ENCODE data around the gene BCL6. TPM values are rescaled to one million over a fixed set of nuclear protein-coding genes. Genes with fewer than 3 reads are reported as not detected.

The BCL6 gene
- total RNA-seq, 4 donors from 2014 or later = 193 to 441 (median 282) TPM

- WGBS, 2 donors = 63 to 65% methylated on average over 6 of the region's 6 CpGs
- intact Hi-C loops (cut with DNase I; ENCODE audit: low total_unique reads) = no loop called here
- DNase-seq (ENCODE audit: low spot score in 2 of 2) = peak in 1 of 2 donors; percentile 39
- TF ChIP-seq, protein P1, sequence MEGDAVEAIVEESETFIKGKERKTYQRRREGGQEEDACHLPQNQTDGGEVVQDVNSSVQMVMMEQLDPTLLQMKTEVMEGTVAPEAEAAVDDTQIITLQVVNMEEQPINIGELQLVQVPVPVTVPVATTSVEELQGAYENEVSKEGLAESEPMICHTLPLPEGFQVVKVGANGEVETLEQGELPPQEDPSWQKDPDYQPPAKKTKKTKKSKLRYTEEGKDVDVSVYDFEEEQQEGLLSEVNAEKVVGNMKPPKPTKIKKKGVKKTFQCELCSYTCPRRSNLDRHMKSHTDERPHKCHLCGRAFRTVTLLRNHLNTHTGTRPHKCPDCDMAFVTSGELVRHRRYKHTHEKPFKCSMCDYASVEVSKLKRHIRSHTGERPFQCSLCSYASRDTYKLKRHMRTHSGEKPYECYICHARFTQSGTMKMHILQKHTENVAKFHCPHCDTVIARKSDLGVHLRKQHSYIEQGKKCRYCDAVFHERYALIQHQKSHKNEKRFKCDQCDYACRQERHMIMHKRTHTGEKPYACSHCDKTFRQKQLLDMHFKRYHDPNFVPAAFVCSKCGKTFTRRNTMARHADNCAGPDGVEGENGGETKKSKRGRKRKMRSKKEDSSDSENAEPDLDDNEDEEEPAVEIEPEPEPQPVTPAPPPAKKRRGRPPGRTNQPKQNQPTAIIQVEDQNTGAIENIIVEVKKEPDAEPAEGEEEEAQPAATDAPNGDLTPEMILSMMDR (IDR thresholded peaks at IDR 0.05) = no peak
- TF ChIP-seq POLR2A (IDR thresholded peaks at IDR 0.05) = no peak
- H3K4me3 ChIP-seq (ENCODE audit: low read depth, poor library complexity, severe bottlenecking) = no peak overlapping the region
Observed at GRCh38 chr3:187777331-187777941, 32.2 kb upstream of the BCL6 start.

- WGBS, 2 donors = 48 to 50% methylated on average over 1 of the region's 1 CpG
- intact Hi-C loops (cut with DNase I; ENCODE audit: low total_unique reads) = no loop called here
Observed at GRCh38 chr3:187775549-187775948, 30.3 kb upstream of the BCL6 start.

DNA sequence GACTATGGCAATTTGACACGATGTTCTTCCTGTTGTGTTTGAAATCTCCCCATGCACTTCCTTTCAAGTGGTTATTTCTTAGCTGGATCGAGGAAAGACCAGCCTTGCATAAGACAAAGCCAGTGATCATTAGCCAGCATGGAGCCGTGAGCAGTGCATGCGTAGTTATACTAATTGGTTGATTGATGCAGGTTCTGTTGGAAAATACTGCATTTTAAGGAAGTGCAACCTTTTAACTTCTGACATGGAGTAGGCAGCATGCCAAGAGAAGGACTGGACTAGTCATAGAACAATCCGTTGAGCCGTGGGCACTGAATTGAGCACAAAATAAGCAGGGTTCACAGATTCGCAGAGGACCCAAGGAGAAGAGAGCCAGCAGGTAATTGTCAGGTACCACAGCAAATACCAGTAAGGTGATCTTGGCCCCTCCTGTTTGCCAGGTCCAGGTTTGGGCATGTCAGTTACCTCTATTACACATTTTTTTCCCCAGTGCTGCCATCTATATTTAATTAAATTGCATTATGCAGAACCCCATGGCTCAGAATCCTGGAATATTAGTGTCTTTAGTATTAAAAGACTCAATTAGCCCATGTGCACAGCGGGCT, 29.0 kb upstream of the BCL6 start:
- no peak for TF ChIP-seq POLR2A (IDR thresholded peaks at IDR 0.05)
- TF ChIP-seq, protein P1 (IDR thresholded peaks at IDR 0.05) = no peak
- H3K4me3 ChIP-seq (ENCODE audit: low read depth, poor library complexity, severe bottlenecking) = no peak overlapping the region
- DNase-seq (ENCODE audit: low spot score in 2 of 2) = no peak
- intact Hi-C loops (cut with DNase I; ENCODE audit: low total_unique reads) = no loop called here
- 46 to 64% methylated on average over 8 of the region's 8 CpGs for WGBS, 2 donors

More at GRCh38 chr3:187775549-187775948, 30.3 kb upstream of the BCL6 start:
- DNase-seq (ENCODE audit: low spot score in 2 of 2) = no peak
- no peak for TF ChIP-seq POLR2A (IDR thresholded peaks at IDR 0.05)
- TF ChIP-seq, protein P1 (IDR thresholded peaks at IDR 0.05) = no peak
- H3K4me3 ChIP-seq (ENCODE audit: low read depth, poor library complexity, severe bottlenecking) = no peak overlapping the region

- 52 to 69% methylated on average over 19 of the region's 19 CpGs for WGBS, 2 donors
- no peak overlapping the region for H3K4me3 ChIP-seq (ENCODE audit: low read depth, poor library complexity, severe bottlenecking)
- no peak for TF ChIP-seq POLR2A (IDR thresholded peaks at IDR 0.05)
- TF ChIP-seq, protein P1 (IDR thresholded peaks at IDR 0.05) = no peak
- intact Hi-C loops (cut with DNase I; ENCODE audit: low total_unique reads) = no loop called here
- no peak for DNase-seq (ENCODE audit: low spot score in 2 of 2)
Observed at GRCh38 chr3:187773233-187774184, 28.2 kb upstream of the BCL6 start.

- TF ChIP-seq POLR2A (IDR thresholded peaks at IDR 0.05) = no peak
- TF ChIP-seq, protein P1 (IDR thresholded peaks at IDR 0.05) = no peak
- 57 to 65% methylated on average over 1 of the region's 1 CpG for WGBS, 2 donors
- intact Hi-C loops (cut with DNase I; ENCODE audit: low total_unique reads) = no loop called here
- no peak overlapping the region for H3K4me3 ChIP-seq (ENCODE audit: low read depth, poor library complexity, severe bottlenecking)
- DNase-seq (ENCODE audit: low spot score in 2 of 2) = no peak
Observed at GRCh38 chr3:187770224-187770623, 25.0 kb upstream of the BCL6 start.

Data from lower leg skin (tissue), 4 donors.